IMR-90 (cell line): ENCODE measurements around the gene SRSF5. TPM values are rescaled to one million over a fixed set of nuclear protein-coding genes. Genes with fewer than 3 reads are reported as not detected.

Experiments used
- ATAC-seq: fragments of 200-7000 bp; cut with Tn5 transposase; 2 replicates; pipeline ENCODE4 v1.9.1; 2020; ENCODE audit warnings: low read depth, mild to moderate bottlenecking, moderate library complexity
- BruUV-seq: library from RNA; stranded (reverse); fragments of 400-500 nt; replicated peaks from 2 replicates; lab custom pipeline; 2021; lab: Mats Ljungman, UMichigan
- CTCF ChIA-PET: fragments of 300-600 bp; formaldehyde crosslinking; extraction: SDS; loops from one replicate; lab custom pipeline; 2021; ENCODE audit warnings: antibody characterized with exemption; lab: Yijun Ruan, JAX
- POLR2A ChIA-PET: fragments of 300-600 bp; sonication (Branson Sonifier 250); formaldehyde crosslinking; loops from one replicate; lab custom pipeline; 2022; ENCODE audit warnings: antibody characterized with exemption; ENCODE audit not compliant: unreplicated experiment; lab: Charles Lee
- DNase-seq: peaks from one replicate; pipeline ENCODE4 v3.0.0; 2013
- H2AFZ ChIP-seq: replicated peaks from 2 replicates; pipeline ENCODE3; 2013; ENCODE audit warnings: low read length, mild to moderate bottlenecking; ENCODE audit not compliant: poor library complexity
- H2AK5ac ChIP-seq: 2 replicates; pipeline ENCODE4 v1.6.1; 2013; ENCODE audit warnings: low read depth, low read length, inconsistent platforms
- H2AK9ac ChIP-seq: replicated peaks from 2 replicates; pipeline ENCODE3; 2013; ENCODE audit warnings: mild to moderate bottlenecking, low read depth, low read length, moderate library complexity; ENCODE audit not compliant: poor library complexity
- H2BK120ac ChIP-seq: 2 replicates; pipeline ENCODE4 v1.6.1; 2013; ENCODE audit warnings: low read depth, low read length, inconsistent platforms
- H2BK15ac ChIP-seq: 3 replicates; pipeline ENCODE4 v1.6.1; 2013; ENCODE audit warnings: low read depth, low read length, inconsistent platforms
- H2BK20ac ChIP-seq: 2 replicates; pipeline ENCODE4 v1.6.1; 2013; ENCODE audit warnings: low read depth, mild to moderate bottlenecking, inconsistent platforms, low read length, moderate library complexity
- H2BK5ac ChIP-seq: 2 replicates; pipeline ENCODE4 v1.6.1; 2013; ENCODE audit warnings: mild to moderate bottlenecking, low read depth, low read length, inconsistent platforms; ENCODE audit not compliant: poor library complexity, severe bottlenecking
- H3K14ac ChIP-seq: replicated peaks from 2 replicates; pipeline ENCODE4 v1.6.1; 2013; ENCODE audit warnings: low read depth, low read length, inconsistent platforms
- H3K18ac ChIP-seq: 2 replicates; pipeline ENCODE4 v1.6.1; 2013; ENCODE audit warnings: low read depth, low read length, control low read depth
- H3K23ac ChIP-seq: 2 replicates; pipeline ENCODE4 v1.6.1; 2013; ENCODE audit warnings: low read depth, low read length, inconsistent platforms
- H3K27ac ChIP-seq: 2 replicates; pipeline ENCODE4 v1.5.1; 2013; ENCODE audit warnings: mild to moderate bottlenecking, control low read depth, low read length; ENCODE audit not compliant: insufficient read depth
- H3K27me3 ChIP-seq: 2 replicates; pipeline ENCODE4 v1.6.1; 2013; ENCODE audit warnings: low read length; ENCODE audit not compliant: control insufficient read depth, insufficient read depth
- H3K36me3 ChIP-seq: 2 replicates; pipeline ENCODE4 v1.6.1; 2013; ENCODE audit warnings: low read length, mixed read lengths; ENCODE audit not compliant: control insufficient read depth, insufficient read depth
- H3K4ac ChIP-seq: 2 replicates; pipeline ENCODE4 v1.6.1; 2013; ENCODE audit warnings: low read depth, low read length, inconsistent platforms
- H3K4me1 ChIP-seq: 2 replicates; pipeline ENCODE4 v1.6.1; 2013; ENCODE audit warnings: low read length, mixed read lengths; ENCODE audit not compliant: control insufficient read depth, insufficient read depth
- H3K4me2 ChIP-seq: 2 replicates; pipeline ENCODE4 v1.6.1; 2013; ENCODE audit warnings: low read depth, mild to moderate bottlenecking, control low read depth, low read length, moderate library complexity
- H3K4me3 ChIP-seq: 2 replicates; pipeline ENCODE4 v1.5.1; 2013; ENCODE audit warnings: low read depth, mild to moderate bottlenecking, control low read depth, low read length, moderate library complexity; ENCODE audit not compliant: insufficient read depth
- H3K56ac ChIP-seq: 2 replicates; pipeline ENCODE4 v1.6.1; 2013; ENCODE audit warnings: low read length, inconsistent platforms; ENCODE audit not compliant: insufficient read depth; ENCODE audit errors: extremely low read depth
- H3K79me1 ChIP-seq, 2 experiments: 2 replicates each; pipeline ENCODE4 v1.6.1; 2013; ENCODE audit warnings: low read length in 2 of 2, inconsistent platforms in 1 of 2, low read depth in 1 of 2
- H3K9ac ChIP-seq: 2 replicates; pipeline ENCODE4 v1.6.1; 2013; ENCODE audit warnings: low read depth, low read length, control low read depth
- H3K9me1 ChIP-seq: 2 replicates; pipeline ENCODE4 v1.6.1; 2013; ENCODE audit warnings: low read length, inconsistent platforms; ENCODE audit not compliant: insufficient read depth
- H3K9me3 ChIP-seq: 2 replicates; pipeline ENCODE4 v1.6.1; 2013; ENCODE audit warnings: low read length; ENCODE audit not compliant: control insufficient read depth, insufficient read depth
- H4K20me1 ChIP-seq: 2 replicates; pipeline ENCODE4 v1.6.1; 2013; ENCODE audit warnings: low read length, inconsistent platforms; ENCODE audit not compliant: insufficient read depth
- H4K5ac ChIP-seq: 2 replicates; pipeline ENCODE4 v1.6.1; 2013; ENCODE audit warnings: mild to moderate bottlenecking, low read depth, low read length, control low read depth
- H4K8ac ChIP-seq, 2 experiments: 2 replicates each; pipeline ENCODE4 v1.6.1; 2013; ENCODE audit warnings: low read depth in 2 of 2, low read length in 2 of 2, control low read depth in 1 of 2, inconsistent platforms in 1 of 2
- H4K91ac ChIP-seq: 2 replicates; pipeline ENCODE4 v1.6.1; 2013; ENCODE audit warnings: low read depth, low read length, inconsistent platforms; ENCODE audit not compliant: insufficient read depth
- BHLHE40 ChIP-seq: fragments of 150-350 bp; IDR thresholded peaks from 2 replicates; pipeline ENCODE4 v1.6.1; 2016; ENCODE audit warnings: mild to moderate bottlenecking, low read depth, low read length
- CEBPB ChIP-seq: IDR thresholded peaks from 2 replicates; pipeline ENCODE4 v1.6.1; 2012; ENCODE audit warnings: low read depth, low read length, improper control_type of control experiment
- POLR2A ChIP-seq: IDR thresholded peaks from 2 replicates; pipeline ENCODE4 v1.6.1; 2012; ENCODE audit warnings: mild to moderate bottlenecking, low read depth, low read length
- RAD21 ChIP-seq: IDR thresholded peaks from 2 replicates; pipeline ENCODE4 v1.6.1; 2012; ENCODE audit warnings: low read length, improper control_type of control experiment
- SMC3 ChIP-seq: fragments of 150-350 bp; IDR thresholded peaks from 2 replicates; pipeline ENCODE4 v1.6.1; 2016; ENCODE audit warnings: low read depth, mild to moderate bottlenecking, antibody characterized with exemption, low read length, moderate library complexity
- WGBS, 2 experiments: methylation state at CpG; one replicate each; pipeline versions ENCODE4 v1.1.5 to v1.1.7; 2013; ENCODE audit warnings: missing lambda C conversion rate in 2 of 2; ENCODE audit not compliant: insufficient read length in 1 of 2; ENCODE audit errors: extremely low coverage in 2 of 2; 5-methylcytosine and 5-hydroxymethylcytosine counted together
- dilution Hi-C: fragments of 300-500 bp; cut with HindIII; formaldehyde crosslinking; loops from one replicate; pipeline ENCODE4 v1.14.3; 2018; ENCODE audit warnings: low sequenced_read_pairs; ENCODE audit not compliant: unreplicated experiment
- in situ Hi-C: fragments of 300-500 bp; cut with MboI; formaldehyde crosslinking; loops from 3 replicates; pipeline ENCODE4 v1.14.3; 2019; ENCODE audit warnings: low sequenced_read_pairs, inconsistent platforms, mixed read lengths
- intact Hi-C: fragments of 100-400 bp; cut with micrococcal nuclease; formaldehyde crosslinking; loops from 2 replicates; pipeline ENCODE4 v1.10.0; 2022
- polyA plus RNA-seq, 3 experiments: library from polyadenylated mRNA; depleted of rRNA; stranded (reverse); fragments of >200 nt; gene quantifications; 2 replicates each; pipeline ENCODE4 v1.2.3, GENCODE V29; 2012; ENCODE audit warnings: low replicate concordance in 1 of 3
- total RNA-seq: library from RNA; depleted of rRNA; stranded (reverse); fragments of >200 nt; gene quantifications from 2 replicates; pipeline ENCODE4 v1.2.3, GENCODE V29; 2012
- TF ChIP-seq, protein P1 (sequence below): conservative IDR thresholded peaks from 2 replicates; pipeline ENCODE4 v1.5.1; 2012; ENCODE audit warnings: mild to moderate bottlenecking, low read depth, low read length, improper control_type of control experiment
- TF ChIP-seq, protein P2 (sequence below): fragments of 150-350 bp; IDR thresholded peaks from 2 replicates; pipeline ENCODE4 v1.6.1; 2016; ENCODE audit warnings: low read depth, mild to moderate bottlenecking, low read length, moderate library complexity, borderline replicate concordance

SRSF5 gene
- total and polyA plus RNA-seq, 2 of the 4 experiments (the other 2 are of a cell fraction), result 29.4 to 229 TPM

DNA sequence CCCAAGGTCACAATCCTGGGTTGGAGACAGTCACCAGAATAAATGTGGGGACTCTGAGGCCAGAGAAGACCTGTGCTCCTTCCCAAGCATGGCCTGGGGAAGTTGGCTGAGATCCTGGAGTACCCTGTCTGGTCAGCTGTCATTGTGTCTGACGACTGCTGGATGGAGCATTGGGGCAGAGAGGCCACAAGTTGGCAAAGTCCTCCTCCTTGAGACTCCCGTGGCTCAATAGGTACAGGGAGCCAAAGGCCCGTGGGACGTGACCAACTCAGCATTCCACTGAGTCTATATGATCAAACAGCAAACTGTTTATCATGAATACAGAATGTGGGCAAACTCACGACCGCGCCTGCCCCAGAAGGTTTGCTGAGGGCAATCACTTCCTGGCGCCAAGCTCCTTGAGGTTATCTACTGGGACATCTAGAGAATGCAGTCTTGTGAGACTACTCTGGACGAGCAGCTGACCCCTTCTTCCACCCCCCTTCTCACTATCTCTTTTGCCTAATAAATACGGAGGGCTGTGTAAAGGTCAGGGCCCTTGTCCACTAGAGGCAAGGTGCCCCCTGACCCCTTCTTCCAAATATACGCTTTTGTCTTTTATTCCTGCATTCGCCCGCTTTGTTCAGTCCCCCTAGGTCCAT lies 44.4 kb downstream of the SRSF5 start (continued):
- TF ChIP-seq BHLHE40, result no peak
- no peak for TF ChIP-seq RAD21

DNA sequence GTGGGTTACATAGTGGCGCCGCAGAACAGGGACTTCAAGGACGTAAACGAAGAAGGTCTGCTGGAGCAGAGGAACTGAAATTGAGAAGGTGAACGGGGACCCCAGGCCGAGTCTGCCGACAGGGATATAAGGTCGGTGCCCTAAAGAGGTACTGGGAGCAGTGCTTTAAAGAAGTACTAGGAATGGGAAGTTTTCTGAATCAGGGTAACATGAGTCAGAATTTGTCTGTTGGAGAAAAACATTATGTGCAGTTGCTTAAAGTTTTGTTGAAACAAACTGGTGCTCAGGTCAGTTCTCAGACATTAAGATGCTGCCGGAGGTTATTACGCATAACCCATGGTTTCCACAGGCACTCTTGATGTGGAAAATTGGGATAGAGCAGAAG lies 44.9 kb downstream of the SRSF5 start:
- CTCF ChIA-PET, result no interaction called here
- Histone ChIP-seq H2BK120ac (no peak overlapping the region), H3K4me1 (no peaks in the 10 kb centered on the region), H3K9me3 (no peaks in the 10 kb centered on the region), H2BK20ac (no peak overlapping the region), H2AFZ (no peak overlapping the region), H2AK9ac (no peak overlapping the region), H3K4me3 (no peak overlapping the region), H3K9me1 (no peaks in the 10 kb centered on the region), H3K4ac (no peak overlapping the region), H3K36me3 (no peaks in the 10 kb centered on the region), H2BK5ac (no peak overlapping the region), H3K56ac (no peak overlapping the region), H3K18ac (no peak overlapping the region), H4K20me1 (no peaks in the 10 kb centered on the region), H2BK15ac (no peak overlapping the region), H3K27ac (no peak overlapping the region), H3K79me1 (no peaks in the 10 kb centered on the region), H4K5ac (no peak overlapping the region), H4K8ac (no peak overlapping the region), H3K14ac (no peak overlapping the region), H3K23ac (no peak overlapping the region), H3K9ac (no peak overlapping the region), H3K4me2 (no peak overlapping the region), H3K27me3 (peaks cover 37% of the 10 kb centered on the region), H4K91ac (no peak overlapping the region), H2AK5ac (no peak overlapping the region)
- ATAC-seq, result no peak
- dilution Hi-C loops (no loop called here), in situ Hi-C loops (no loop called here), intact Hi-C loops (no loop called here)
- BruUV-seq, result no TSS peak
- WGBS, 2 experiments, result 75% methylated on average over 7 of the region's 10 CpGs; no CpG with 5 or more reads in 1 of the 2 experiments
- TF ChIP-seq SMC3 (no peak), RAD21 (no peak), CEBPB (no peak), POLR2A (no peak)
- TF ChIP-seq, protein P1, sequence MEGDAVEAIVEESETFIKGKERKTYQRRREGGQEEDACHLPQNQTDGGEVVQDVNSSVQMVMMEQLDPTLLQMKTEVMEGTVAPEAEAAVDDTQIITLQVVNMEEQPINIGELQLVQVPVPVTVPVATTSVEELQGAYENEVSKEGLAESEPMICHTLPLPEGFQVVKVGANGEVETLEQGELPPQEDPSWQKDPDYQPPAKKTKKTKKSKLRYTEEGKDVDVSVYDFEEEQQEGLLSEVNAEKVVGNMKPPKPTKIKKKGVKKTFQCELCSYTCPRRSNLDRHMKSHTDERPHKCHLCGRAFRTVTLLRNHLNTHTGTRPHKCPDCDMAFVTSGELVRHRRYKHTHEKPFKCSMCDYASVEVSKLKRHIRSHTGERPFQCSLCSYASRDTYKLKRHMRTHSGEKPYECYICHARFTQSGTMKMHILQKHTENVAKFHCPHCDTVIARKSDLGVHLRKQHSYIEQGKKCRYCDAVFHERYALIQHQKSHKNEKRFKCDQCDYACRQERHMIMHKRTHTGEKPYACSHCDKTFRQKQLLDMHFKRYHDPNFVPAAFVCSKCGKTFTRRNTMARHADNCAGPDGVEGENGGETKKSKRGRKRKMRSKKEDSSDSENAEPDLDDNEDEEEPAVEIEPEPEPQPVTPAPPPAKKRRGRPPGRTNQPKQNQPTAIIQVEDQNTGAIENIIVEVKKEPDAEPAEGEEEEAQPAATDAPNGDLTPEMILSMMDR, result no peak
- TF ChIP-seq, protein P2, sequence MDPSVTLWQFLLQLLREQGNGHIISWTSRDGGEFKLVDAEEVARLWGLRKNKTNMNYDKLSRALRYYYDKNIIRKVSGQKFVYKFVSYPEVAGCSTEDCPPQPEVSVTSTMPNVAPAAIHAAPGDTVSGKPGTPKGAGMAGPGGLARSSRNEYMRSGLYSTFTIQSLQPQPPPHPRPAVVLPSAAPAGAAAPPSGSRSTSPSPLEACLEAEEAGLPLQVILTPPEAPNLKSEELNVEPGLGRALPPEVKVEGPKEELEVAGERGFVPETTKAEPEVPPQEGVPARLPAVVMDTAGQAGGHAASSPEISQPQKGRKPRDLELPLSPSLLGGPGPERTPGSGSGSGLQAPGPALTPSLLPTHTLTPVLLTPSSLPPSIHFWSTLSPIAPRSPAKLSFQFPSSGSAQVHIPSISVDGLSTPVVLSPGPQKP, result no peak
- POLR2A ChIA-PET, result no interaction called here
- no peak for DNase-seq
